ENCODE measurements around the gene CFAP74. TPM values are rescaled to one million over a fixed set of nuclear protein-coding genes. Genes with fewer than 3 reads are reported as not detected.

Gene CFAP74
- total RNA-seq, 1 donor from 2014 or later: 6.6 TPM

GRCh38 chr1:1956586-1957532, 46.7 kb downstream of the CFAP74 start:
- TF ChIP-seq, protein P1, sequence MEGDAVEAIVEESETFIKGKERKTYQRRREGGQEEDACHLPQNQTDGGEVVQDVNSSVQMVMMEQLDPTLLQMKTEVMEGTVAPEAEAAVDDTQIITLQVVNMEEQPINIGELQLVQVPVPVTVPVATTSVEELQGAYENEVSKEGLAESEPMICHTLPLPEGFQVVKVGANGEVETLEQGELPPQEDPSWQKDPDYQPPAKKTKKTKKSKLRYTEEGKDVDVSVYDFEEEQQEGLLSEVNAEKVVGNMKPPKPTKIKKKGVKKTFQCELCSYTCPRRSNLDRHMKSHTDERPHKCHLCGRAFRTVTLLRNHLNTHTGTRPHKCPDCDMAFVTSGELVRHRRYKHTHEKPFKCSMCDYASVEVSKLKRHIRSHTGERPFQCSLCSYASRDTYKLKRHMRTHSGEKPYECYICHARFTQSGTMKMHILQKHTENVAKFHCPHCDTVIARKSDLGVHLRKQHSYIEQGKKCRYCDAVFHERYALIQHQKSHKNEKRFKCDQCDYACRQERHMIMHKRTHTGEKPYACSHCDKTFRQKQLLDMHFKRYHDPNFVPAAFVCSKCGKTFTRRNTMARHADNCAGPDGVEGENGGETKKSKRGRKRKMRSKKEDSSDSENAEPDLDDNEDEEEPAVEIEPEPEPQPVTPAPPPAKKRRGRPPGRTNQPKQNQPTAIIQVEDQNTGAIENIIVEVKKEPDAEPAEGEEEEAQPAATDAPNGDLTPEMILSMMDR (IDR thresholded peaks at IDR 0.05): no peak
- DNase-seq (peak; percentile 32), ATAC-seq (no peak)
- no peak overlapping the region for H3K27ac ChIP-seq
- H3K4me3 ChIP-seq: no peak overlapping the region
- peaks cover 12% of the 10 kb centered on the region for H3K4me1 ChIP-seq
- H3K27me3 ChIP-seq (ENCODE audit: low read depth): peaks cover 28% of the 10 kb centered on the region
- intact Hi-C loops (cut with DNase I): no loop called here
- H3K9me3 ChIP-seq: no peaks in the 10 kb centered on the region
- no peaks in the 10 kb centered on the region for H3K36me3 ChIP-seq

DNA sequence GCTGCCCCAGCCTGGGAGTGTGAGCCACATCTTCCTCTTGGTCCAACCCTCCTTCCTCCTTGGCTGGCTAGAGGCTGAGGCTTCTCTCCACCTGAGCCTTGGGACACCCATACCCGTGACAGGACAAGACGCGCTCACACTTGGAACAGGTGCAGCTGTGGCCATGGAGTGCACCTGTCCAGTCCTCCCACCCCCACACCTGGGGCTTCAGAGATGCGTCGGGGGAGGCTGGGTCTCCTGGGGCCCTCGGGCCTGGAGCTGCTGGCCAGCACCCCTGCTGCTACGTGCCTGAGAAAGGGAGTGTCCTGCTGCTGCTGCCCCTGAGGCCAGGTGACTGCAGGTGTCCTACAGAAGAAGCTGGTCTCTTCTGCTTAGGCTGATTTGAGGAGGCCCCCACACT, 47.5 kb downstream of the CFAP74 start:
- intact Hi-C loops (cut with DNase I): no loop called here
- TF ChIP-seq, protein P1 (IDR thresholded peaks at IDR 0.05): no peak
- Histone ChIP-seq H3K4me3 (no peak overlapping the region), H3K4me1 (peaks cover 12% of the 10 kb centered on the region), H3K36me3 (no peaks in the 10 kb centered on the region), H3K27ac (no peak overlapping the region), H3K27me3 (ENCODE audit: low read depth) (peaks cover 21% of the 10 kb centered on the region), H3K9me3 (no peaks in the 10 kb centered on the region)
- no peak for DNase-seq
- no peak for ATAC-seq

DNA sequence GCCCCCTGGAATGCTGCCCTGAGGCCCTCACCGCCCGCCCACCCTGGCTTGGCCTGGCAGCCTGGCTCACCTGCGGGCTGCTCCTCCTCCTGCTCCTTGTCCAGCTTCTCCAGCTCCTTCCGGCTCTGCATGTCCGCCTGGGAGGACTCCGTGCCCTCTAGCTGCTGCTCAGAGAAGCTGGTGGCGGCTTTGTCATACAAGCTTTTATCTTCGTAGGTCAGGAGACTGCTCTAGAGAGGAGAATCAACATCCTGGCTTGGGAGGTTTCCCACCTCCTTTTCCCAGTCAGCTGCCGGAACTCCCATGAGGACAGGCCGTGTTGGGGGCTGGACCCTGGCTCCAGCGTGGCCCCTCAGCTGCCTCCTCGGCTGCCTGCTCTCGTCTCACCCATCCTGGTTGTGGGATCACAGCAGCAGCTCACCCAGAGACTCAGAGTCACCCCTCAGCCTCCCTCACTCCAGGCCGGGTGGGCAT, 47.9 kb downstream of the CFAP74 start:
- Histone ChIP-seq H3K4me1 (peaks cover 11% of the 10 kb centered on the region), H3K4me3 (no peak overlapping the region), H3K27me3 (ENCODE audit: low read depth) (peaks cover 19% of the 10 kb centered on the region), H3K36me3 (no peaks in the 10 kb centered on the region), H3K27ac (no peak overlapping the region), H3K9me3 (no peaks in the 10 kb centered on the region)
- peak in 1 of 2 donors; percentile 29 for ATAC-seq
- TF ChIP-seq, protein P1 (IDR thresholded peaks at IDR 0.05): no peak
- no peak for DNase-seq
- intact Hi-C loops (cut with DNase I): no loop called here

DNA sequence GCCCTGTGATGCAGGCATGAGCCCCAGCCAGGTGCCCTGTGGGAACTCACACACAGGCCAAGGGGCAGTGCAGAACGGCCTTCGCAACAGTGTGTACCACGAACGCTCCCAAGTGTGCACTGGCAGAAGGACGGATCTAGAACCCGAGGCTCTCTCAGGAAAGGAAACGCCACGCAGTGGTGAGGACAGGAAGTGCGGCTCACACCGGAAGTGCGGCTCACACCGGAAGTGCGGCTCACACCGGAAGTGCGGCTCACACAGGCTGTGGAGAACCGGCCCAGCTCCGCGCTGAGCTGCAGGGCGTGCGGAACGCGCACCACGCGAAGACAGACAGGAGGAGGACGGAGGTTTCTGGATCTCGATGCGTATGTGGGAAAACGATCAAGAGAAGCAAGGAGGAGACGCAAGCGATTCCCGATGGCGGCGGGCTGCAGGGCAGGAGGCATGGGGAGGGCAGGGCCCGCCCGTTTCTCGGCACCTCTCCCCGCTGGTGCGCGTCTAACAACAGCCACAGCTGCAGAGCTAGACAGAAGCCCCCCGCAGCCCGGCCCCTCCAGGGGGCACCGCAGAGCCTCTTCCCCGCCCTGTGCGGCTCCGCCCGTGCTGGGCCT, 48.6 kb downstream of the CFAP74 start:
- no peak for DNase-seq

GRCh38 chr1:1954015-1954414, 49.6 kb downstream of the CFAP74 start:
- Histone ChIP-seq H3K27ac (no peak overlapping the region), H3K27me3 (ENCODE audit: low read depth) (peaks cover 5% of the 10 kb centered on the region), H3K4me1 (no peaks in the 10 kb centered on the region), H3K9me3 (no peaks in the 10 kb centered on the region), H3K36me3 (no peaks in the 10 kb centered on the region), H3K4me3 (no peak overlapping the region)
- ATAC-seq (no peak), DNase-seq (no peak)
- TF ChIP-seq, protein P1 (IDR thresholded peaks at IDR 0.05): no peak
- intact Hi-C loops (cut with DNase I): no loop called here

More for the DNA sequence above, 48.6 kb downstream of the CFAP74 start:
- Histone ChIP-seq H3K4me1 (peaks cover 4% of the 10 kb centered on the region), H3K27me3 (ENCODE audit: low read depth) (peaks cover 12% of the 10 kb centered on the region), H3K4me3 (no peak overlapping the region), H3K9me3 (no peaks in the 10 kb centered on the region), H3K36me3 (no peaks in the 10 kb centered on the region), H3K27ac (no peak overlapping the region)
- intact Hi-C loops (cut with DNase I): no loop called here
- TF ChIP-seq, protein P1 (IDR thresholded peaks at IDR 0.05): no peak
- no peak for ATAC-seq
